NCI-H1048 (cell line): ENCODE results near the gene BDKRB2.

Experiments
- DNase-seq: peaks from one replicate; lab custom pipeline; 2025; lab: John Stamatoyannopoulos, UW

Gene BDKRB2

DNA sequence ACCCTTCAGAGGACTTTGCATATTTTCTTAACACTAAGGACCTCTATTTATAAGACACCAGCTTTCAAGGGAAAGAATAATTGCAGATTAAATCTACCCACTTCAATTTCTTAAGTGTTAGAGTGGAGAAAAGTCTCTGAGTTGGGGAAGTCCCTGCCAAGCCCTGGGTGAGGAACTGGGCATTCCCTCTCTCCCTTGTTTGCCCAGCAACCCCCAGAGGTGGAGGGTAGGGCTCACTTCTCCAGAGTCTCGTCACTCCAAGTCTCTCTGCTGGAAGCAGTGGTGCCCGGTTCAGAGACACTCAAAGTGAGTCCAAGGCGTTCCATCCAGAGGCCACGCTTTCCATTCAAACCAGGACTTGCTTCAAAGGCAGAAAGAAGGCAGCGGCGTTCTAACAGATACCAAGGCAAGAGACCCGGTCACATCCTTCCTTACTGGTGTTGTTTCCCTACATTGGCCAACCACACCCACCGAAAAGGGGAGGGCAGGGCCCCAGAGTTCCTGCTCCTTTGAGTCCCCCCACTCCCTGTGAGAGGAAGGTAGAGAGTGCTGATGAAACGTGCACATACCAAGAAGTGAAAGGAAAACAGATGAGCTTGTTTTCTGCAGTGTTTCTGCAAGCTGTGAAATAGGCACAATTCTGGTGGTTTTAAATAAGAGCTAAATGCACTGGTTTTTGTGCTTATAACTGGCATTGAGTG, 6.1 kb upstream of the BDKRB2 start:
- no peak for DNase-seq

DNA sequence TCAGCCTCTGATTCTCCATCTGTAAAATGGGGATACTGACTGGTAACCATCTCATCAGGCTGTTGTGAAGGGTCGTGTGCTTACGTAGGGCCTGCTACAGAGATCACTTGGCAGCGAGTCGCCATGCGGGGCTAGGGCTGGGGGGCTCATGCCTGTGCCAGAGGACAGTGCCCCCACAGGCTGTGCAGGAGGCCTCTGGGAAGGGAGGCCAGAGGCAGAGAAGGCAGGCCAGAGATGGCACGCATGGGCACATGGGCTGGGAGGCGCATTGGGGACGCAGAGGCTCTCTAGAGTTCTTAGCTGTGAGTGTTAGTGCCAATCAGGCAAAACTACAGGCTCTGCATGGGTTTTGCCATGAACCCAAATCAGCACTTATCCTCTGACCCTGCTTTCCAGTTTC, 3.5 kb upstream of the BDKRB2 start:
- DNase-seq, result no peak

DNA sequence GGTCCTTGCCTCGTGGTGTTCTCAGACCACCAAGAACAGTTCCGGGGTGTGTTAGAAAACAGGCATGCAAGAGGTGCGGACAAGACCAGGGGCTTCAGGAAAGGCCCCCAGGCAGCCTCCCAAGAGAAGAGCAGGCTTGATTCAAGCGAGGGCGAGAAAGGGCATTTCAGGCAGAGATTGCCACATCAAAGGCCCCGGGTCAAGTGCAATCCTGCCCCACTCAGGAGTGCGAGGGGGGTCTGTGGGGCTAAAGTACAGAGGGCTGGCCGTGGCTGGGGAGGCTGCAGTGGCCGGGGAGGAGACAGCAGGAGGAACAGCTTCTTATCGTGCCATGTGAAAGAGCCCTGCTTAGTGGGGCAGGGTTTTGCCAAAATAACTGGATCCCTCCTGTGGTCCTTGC, 2.7 kb upstream of the BDKRB2 start:
- no peak for DNase-seq

DNA sequence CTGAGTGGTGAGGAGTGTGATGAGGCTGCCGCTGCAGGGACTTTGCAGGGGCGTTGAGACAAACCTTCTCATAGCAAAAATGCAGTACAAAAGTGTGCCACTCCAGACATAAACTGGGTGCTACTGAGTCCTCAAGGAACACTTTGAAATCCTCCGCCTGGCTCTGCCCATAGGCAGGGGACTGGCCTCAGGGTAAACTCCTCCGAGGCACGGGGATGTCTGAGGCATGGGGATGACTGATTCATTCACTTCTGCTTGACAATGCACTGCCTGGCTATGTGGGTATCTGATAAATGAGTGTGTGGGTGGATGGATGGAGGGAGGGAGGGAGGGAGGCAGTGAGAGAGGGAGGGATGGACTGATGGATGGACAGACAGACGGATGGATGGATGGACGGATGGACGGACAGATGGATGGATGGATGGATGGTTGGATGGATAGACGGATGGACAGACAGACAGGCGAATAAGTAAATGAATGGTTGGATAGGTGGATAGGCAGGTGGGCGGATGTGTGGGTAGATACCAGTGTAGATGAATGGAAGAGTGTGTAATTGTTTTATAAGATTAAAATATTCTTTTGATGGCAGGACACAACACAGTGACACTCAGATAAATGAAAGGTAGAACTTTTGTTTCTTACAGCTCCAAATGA, 2.1 kb upstream of the BDKRB2 start:
- DNase-seq, result no peak

DNA sequence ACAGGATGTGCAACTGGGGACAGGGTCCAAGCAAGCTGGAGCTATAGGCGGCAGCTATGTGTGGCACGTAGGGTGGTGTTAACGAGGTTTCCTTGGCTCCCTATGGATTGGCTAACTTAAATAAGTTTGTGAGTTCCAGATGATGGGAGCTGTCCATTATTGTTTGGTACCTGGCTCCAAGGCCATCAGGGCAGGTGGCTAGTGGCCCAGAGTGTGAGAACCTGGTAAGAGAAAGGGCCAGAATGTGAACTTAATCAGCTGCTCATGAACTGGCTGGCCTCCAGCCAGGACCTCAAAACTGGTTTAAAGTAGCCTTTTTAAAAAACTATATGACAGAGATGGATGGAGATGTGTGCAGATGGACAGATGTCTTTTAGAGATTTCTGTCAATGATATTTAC, 1.5 kb upstream of the BDKRB2 start:
- DNase-seq, result no peak

DNA sequence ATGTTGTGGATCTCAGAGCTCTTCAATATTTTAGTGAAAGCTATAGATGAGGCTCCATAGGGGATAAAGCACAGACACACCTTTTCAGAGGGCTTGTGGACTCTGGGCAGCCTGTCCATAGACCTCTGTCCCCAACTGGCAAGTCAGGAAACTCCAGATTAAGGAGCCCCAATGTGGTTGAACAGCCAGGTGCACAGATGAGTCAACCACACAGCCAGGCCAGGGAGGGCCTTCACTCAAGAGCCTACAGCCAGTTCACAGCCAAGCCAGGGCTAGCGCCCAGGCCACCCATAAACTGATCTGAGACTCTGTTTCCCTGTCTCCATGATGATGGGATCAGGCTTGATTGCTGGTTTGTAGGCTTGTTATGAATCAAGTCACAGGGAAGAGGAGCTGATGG, 1.0 kb upstream of the BDKRB2 start:
- DNase-seq, result no peak

DNA sequence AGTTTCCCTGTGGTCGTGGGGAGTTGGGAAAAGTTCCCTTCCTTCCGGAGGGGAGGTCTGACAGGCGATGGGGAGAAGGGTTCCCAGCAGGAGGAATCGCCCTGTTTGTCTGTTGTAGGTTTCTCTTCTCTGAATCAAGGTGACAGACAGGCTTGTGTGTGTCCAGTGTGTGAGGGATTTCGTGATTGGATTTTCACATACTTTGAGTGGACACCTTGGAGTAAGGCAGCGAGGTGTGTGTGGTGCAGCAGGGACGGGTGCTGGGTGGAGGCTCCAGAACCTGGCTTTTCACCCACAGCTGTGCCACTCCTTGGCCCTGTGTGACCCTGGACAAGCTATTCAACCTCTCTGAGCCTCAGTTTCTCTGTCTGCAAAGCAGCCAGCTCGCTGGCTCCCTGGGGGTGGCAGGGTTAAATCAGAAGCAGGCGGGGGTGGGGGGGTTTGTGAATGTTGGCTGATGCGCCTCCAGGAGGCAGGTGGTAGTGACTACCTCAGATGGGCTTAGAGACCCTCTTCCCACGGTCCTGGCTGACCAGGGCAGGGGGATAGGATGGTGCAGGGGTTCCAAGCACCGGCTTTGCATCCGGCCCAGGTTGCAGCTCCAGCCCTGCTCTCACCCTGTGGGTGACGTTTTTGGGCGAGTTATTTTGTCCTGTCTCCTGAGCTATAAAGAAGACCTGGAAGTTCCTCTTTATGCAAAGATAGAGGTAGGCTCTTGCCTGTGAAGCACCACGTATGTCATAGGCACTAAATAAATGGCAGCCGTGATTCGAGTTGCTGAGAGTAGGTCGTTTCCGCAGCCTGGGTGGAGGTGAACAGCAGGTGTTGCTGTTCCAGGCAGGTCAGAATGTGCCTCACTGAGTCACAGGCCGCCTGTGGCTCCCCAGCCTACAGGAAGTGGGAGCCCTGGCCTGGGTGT, 679 bp downstream of the BDKRB2 start:
- DNase-seq, result no peak

DNA sequence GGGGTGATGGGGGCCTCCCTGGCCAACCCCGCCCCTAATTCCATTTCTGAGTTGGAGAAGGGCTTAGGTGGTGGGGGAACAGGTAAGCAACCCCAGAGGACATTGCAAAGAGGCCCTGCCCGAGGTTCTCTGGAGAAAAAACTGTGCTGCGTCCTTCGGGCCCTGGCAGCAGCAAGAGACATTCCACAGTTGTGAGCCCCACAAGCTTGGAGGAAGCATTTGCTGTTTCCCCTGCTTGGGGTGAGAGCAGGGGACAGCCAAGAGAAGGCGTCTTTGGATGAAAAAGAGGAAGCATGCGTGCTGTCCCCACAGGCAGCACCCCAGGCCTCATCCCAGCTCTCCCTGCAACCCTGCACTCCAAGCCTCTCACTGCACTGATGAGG, 1.3 kb downstream of the BDKRB2 start:
- no peak for DNase-seq

DNA sequence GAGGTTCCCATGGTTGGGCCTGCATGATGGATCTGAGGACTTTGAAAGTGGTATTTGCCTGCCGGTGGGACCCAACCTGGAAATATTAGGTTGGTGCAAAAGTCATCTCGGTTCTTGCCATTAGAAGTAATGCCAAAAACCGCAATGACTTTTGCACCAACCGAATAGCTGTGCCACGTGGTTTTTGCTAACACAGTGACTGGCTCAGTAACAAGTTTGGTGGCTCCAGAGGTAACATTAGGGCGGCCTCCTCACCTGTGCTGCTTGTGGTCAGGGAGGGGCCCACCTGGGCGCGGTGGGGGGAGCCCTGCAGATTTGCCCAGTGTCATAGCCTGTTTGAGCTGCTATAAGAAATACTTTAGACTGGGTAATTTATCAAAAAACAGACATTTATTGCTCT, 1.8 kb downstream of the BDKRB2 start:
- no peak for DNase-seq

DNA sequence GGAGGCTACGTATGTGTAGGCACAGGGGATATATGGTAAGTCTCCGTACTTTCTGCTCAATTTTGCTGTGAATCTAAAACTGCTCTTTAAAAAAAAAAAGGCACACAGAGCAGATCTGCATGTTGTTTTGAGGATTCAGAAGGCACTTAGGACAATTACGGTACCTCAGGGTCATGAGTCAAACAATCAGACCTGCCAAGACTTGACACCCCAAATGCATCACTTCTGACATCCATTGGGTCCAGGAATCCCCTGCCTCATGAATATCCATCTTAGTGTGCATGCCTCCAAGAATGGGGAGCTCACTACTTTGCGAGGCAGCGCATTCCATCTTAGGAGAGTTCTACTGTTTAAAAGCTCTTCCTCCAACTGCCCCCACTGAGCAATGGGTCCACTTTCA, 3.0 kb downstream of the BDKRB2 start:
- DNase-seq, result no peak

DNA sequence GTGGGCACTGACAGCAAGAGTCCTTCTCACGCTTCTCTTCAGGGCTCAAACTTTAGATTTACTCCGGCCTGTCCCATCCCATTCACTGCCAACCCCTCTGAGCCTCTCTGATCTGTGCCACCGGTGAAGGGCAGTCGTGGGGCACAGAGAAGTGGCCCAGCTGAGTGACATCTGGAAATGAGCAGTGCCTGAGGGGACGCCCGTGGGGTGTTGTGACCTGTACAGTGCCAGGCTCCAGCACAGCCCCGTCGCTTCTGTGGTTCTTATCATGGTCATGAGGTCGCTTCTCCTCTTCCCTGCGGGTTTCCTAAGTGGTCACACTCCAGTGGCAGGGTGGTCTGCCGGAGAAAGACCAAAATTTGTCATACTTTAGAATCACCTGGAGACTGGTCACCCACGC, 4.1 kb downstream of the BDKRB2 start:
- no peak for DNase-seq

DNA sequence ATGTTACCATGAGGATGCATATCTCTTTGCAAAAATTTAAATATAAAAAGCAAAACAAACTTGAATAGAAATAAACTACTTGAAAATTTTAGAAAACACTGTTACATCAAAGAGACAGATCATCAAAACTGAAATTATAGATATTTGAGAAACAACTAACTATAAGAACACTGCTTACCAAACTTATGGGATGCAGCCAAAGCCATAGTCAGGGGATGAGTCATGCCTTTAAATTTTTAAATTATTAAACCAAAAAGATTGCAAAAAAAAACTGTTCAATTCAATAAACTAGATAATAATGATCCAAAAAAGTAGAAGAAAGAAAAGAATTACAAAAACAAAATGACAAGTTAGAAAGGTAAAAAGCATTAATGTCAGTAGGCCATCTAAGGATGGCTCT, 7.5 kb downstream of the BDKRB2 start:
- DNase-seq, result no peak

DNA sequence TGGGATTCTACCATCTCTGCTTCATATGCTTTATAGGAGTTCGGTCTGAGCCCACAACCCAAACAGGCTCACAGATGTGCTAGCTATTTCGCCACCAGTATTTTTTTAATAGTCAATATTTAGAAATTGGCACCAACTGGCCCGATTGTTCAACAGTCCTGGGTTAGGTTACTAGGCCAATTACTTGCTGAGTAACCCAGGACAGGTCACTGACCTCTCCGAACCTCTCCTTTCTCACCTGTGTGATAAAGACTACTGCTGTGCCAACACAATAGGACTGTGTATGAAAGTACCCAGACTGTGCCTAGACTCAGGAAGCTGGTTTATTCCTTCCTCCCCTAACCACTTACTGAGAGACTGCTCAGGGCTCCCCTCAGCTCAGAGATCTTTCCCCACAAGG, 8.3 kb downstream of the BDKRB2 start:
- no peak for DNase-seq

DNA sequence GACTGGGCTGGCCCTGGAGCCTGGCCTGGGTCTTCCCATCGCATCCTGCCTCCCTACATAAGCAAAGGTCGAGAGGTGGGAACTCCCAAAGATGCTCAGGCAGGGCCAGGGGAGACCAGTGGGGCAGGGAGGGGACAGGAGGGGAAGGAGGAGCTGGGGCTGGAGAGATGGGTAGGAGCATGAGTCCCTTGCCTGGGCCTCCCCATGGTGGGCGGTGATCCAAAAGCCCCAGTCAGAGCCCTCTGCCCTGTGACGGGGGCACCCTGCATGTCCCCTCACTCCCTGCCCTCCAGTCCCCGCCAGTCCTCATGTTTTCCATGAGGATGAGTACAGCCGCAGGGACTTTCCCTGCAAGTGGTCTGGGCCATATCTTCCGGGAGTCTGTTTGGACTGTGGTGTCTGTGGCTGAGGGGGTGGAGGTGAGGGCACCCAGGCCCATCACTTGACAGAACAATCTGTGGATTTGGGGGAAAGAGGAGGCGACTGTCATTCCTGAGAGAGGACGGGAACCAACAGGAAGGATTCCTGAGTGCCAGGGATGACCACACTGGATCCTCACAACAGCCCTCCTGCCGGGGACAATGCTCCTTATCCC, 9.3 kb downstream of the BDKRB2 start:
- DNase-seq, result no peak

DNA sequence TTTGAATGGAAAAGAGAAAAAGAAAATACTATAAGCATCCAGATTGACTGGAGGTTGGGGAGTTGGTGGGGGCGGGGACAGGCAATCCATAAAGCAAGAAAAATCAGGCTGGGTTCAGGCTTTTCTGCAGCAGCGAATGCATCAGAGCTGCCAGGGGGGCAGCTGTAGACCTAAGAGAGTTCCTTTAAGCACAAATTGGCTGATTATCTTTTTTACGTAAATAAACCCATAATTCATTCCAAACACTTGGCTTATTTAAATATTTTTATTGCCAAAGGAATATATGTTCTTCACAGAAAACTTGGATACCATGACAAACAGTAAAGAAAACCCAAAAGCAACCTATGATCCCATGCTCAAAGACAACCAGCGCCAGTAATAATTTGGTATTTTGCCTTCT, 10.2 kb downstream of the BDKRB2 start:
- no peak for DNase-seq

DNA sequence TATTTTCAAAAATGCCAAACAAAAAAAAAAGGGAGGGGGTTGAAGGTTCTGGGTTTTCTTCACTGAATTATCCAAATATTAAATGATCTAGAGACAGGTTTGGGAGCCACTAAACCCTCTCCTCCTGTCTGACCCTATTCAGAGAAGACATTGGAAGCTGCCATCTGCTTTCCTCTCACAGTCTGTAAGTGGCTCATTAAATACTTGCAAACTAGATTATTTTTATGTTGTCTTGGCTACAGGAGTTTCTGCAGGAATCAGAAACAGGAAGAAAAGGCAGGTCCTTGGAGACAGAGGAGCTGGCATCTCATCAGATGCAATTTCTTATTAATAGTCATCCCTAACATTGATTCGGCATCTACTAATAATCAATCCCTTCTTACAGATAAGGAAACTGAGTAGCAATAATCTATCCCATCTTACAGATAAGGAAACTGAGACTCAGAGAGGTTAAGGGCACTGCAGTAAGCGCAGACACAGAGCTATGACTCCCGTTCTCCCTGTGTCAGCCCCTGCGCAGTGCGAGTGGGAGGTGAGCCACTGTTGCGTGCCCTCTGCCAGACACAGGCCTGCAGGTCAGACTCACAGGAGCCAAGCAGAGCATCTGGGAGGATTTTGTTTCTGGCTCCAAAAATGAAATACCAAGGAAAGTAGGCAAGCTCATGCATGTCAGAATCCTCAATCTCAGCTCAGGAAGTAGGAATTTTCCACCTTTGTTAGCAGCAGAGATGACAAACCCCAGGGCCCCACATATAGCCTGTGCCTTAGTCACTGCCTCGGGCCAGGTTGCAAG, 11.0 kb downstream of the BDKRB2 start:
- DNase-seq, result no peak

DNA sequence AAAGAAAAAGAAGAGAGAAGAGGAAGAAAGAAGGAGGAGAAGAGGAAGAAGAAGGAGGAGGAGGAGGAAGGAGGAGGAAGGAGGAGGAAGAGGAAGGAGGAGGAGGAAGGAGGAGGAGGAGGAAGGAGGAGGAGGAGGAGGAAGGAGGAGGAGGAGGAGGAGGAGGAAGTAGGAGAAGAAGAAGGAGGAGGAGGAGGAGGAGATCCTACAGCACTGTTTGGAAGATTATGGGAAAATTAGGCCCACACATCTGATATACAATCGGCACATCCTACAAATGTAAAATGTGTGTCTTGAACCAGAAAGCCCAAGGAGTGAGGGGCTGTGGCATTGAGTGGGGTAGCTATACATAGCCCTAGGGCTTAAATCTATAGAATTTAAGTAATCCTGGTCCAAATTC, 12.0 kb downstream of the BDKRB2 start:
- no peak for DNase-seq

DNA sequence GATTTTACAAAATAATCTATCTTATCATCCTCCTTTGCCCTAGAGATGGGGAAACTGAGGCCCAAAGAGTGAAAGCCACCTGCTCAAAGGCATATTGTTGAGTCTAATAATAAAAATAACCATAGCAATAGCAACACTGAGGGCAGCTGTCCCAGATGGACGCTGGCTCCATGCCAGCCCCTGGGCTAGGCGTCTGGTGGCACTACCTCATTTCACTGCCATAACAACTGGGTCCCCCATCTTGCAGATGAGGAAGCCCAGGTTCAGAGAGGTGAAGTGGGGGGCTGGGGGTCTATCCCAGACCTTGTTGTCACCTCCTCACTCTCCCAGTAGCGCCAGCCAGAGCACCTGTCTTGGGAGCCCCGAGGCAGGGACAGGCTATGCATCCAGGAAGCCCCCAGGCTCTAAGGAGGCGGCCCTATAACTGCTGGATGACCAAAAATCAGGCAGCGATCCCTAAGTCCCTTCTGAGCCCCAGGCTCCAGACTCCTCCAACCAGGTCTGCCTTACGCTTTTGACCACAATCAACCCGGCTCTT, 12.8 kb downstream of the BDKRB2 start:
- DNase-seq, result no peak

DNA sequence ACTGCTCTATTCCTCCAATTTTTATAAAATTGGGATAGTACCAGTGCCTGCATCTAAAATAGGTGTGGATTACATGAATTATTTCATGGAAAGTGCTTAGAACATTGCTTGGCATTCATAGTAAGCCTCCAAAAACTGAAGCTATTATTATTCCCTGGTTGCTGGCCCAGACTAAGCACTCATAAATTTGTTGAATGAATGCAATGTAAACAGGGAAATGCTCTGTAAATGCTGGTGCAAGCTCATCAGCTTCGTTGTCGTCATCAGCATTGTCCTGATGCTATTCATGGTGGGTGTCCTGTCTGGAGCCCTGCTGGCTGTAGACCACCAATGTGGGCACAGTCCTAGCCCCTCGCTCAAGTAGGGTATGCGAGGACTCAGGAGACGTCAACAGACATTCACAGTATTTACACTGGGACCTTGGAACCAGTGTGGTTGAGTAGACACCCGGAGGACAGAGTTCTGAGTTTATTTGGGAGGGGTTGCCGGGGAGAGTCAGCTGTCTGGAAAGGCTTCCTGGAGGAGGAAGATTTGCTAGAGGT, 16.5 kb downstream of the BDKRB2 start:
- DNase-seq, result no peak

DNA sequence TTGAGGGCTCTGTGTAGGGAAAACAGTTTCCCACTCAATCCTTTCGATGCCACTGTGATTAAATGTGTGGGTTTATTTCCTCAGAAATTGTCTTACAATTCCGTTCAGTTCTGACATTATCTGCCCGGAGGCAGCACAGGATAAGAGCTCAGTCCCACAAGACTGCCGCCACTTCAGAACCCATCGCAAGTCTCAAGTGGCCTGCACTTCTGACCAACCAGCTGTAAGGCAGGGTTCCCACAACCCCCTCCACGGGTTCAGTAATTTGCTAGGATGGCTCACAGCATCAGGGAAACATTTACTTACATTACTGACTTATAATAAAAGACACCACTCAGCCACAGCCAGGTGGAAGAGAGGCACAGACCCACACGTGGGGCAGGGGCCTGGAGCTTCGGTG, 17.2 kb downstream of the BDKRB2 start:
- DNase-seq, result no peak

DNA sequence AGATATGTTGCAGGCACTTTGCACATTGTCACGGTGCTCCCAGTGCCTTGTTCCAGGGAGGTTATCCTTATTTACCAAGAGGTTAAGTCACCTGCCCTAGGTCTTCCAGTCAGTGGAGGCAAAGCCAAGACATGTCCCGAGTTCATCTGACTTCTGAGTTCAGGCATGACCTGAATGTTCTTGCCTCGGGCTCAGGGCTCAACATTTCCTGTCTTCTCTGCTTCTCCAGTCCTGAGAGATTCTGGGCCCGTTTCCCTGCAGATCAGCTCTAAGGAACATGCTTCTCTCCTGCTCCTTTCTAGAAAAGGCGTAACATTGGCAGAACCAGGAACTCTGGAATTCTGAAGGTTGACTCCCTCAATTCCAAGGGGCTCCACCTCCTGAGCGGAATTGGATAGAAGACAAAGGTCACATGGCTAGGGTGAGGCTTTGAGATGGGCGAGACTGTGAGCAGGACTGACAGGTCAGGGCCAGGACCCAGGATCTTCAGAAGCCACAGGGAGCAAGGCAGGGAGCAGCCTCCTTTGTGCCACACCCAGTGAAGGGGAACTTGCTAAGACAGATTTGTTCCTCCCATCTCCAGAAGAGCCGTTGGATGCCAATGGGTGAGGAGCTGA, 19.9 kb downstream of the BDKRB2 start:
- DNase-seq, result no peak
